ENCODE measurements around the gene CASP4. TPM values are rescaled to one million over a fixed set of nuclear protein-coding genes. Genes with fewer than 3 reads are reported as not detected.

The CASP4 gene
- total and polyA plus RNA-seq, 2 of the 4 experiments (the other 2 are of a cell fraction): 82.5 to 91.9 TPM

DNA sequence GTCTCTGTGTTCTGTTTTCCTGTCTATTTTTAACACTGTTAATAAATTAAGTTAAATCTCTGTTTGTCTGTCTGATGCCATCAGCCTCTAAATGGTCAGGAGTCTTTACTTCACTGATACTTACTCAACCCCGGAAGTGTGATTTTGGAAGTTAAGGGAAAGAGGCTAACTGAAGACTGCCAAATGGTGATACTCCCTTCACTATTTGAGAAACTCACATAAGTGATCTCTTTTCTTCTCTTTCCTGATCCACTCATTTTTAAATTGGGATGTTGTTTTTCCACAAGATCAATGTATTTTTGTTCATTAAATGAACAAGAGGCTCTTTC, 69.7 kb downstream of the CASP4 start:
- Histone ChIP-seq H3K4me3 (ENCODE audit: insufficient read depth, low read depth, low read length) (no peak overlapping the region), H3K14ac (replicated peaks; ENCODE audit: low read depth, low read length) (no peak overlapping the region; the same call in 1 of the 2 replicates), H3K4ac (ENCODE audit: low read depth, low read length) (no peak overlapping the region; the same call in 1 of the 2 replicates), H2BK120ac (ENCODE audit: low read depth, low read length) (peak overlapping the region; percentile 10; the same call in 1 of the 2 replicates), H3K9ac (ENCODE audit: low read depth, low read length) (no peak overlapping the region), H3K4me1 (ENCODE audit: control insufficient read depth, insufficient read depth, low read length) (peaks cover 2% of the 10 kb centered on the region; the same call in 1 of the 2 replicates), H3K9me3 (ENCODE audit: control insufficient read depth, insufficient read depth, low read length) (no peaks in the 10 kb centered on the region), H3K23ac (ENCODE audit: low read depth, low read length) (no peak overlapping the region), H3K36me3 (ENCODE audit: control insufficient read depth, insufficient read depth, low read length) (no peaks in the 10 kb centered on the region), H3K18ac (ENCODE audit: low read depth, low read length) (peak overlapping the region; percentile 56), H3K27me3 (ENCODE audit: control insufficient read depth, insufficient read depth, low read length) (no peaks in the 10 kb centered on the region), H2BK20ac (ENCODE audit: low read depth, low read length) (peak overlapping the region; percentile 15; the same call in 1 of the 2 replicates), H3K79me1 (ENCODE audit: low read depth in 1 of 2, low read length in 2 of 2) (no peaks in the 10 kb centered on the region), H3K9me1 (ENCODE audit: insufficient read depth, low read length) (no peaks in the 10 kb centered on the region; the same call in 1 of the 2 replicates), H2AK5ac (ENCODE audit: low read depth, low read length) (no peak overlapping the region), H3K56ac (ENCODE audit: extremely low read depth, insufficient read depth, low read length) (no peak overlapping the region), H3K4me2 (ENCODE audit: low read depth, low read length) (peak overlapping the region; percentile 28; the same call in 1 of the 2 replicates), H3K27ac (ENCODE audit: insufficient read depth, low read length) (no peak overlapping the region), H4K8ac (ENCODE audit: low read depth in 2 of 2, low read length in 2 of 2) (no peak overlapping the region; a peak in 1 of 4 replicates), H2BK15ac (ENCODE audit: low read depth, low read length) (no peak overlapping the region), H2BK5ac (ENCODE audit: low read depth, low read length, poor library complexity, severe bottlenecking) (no peak overlapping the region), H4K5ac (ENCODE audit: low read depth, low read length) (no peak overlapping the region), H4K20me1 (ENCODE audit: insufficient read depth, low read length) (no peaks in the 10 kb centered on the region), H2AFZ (replicated peaks; ENCODE audit: low read length, poor library complexity) (no peak overlapping the region), H2AK9ac (replicated peaks; ENCODE audit: low read depth, low read length, poor library complexity) (no peak overlapping the region), H4K91ac (ENCODE audit: insufficient read depth, low read depth, low read length) (no peak overlapping the region)
- no CpG with 5 or more reads among the region's 1 CpG for WGBS, 2 experiments (ENCODE audit: extremely low coverage in 2 of 2, insufficient read length in 1 of 2)
- BruUV-seq (replicated peaks): no TSS peak
- TF ChIP-seq CEBPB (IDR thresholded peaks at IDR 0.05; ENCODE audit: low read depth, low read length): no peak
- TF ChIP-seq NFE2L2 (IDR thresholded peaks at IDR 0.05; ENCODE audit: low read depth, low read length): no peak
- TF ChIP-seq MAFK (IDR thresholded peaks at IDR 0.05; ENCODE audit: low read depth, low read length): no peak
- TF ChIP-seq RFX5 (IDR thresholded peaks at IDR 0.05; ENCODE audit: low read depth, low read length): no peak
- TF ChIP-seq MAZ (IDR thresholded peaks at IDR 0.05; ENCODE audit: borderline replicate concordance, low read depth, low read length): no peak
- dilution Hi-C loops (cut with HindIII; ENCODE audit: low sequenced_read_pairs, unreplicated experiment) (no loop called here), in situ Hi-C loops (cut with MboI; ENCODE audit: low sequenced_read_pairs) (no loop called here), intact Hi-C loops (cut with micrococcal nuclease) (no loop called here)
- ChIA-PET CTCF (no interaction called here), POLR2A (ENCODE audit: unreplicated experiment) (no interaction called here)
- DNase-seq (no peak), ATAC-seq (ENCODE audit: low read depth) (peak; percentile 27)
